ENCODE results near the gene CCDC170.

- TF ChIP-seq CTCF (IDR thresholded peaks at IDR 0.05) (no peak), POLR2A (IDR thresholded peaks at IDR 0.05) (no peak), EP300 (IDR thresholded peaks at IDR 0.05) (no peak)
Observed at GRCh38 chr6:151537556-151537955, 43.7 kb downstream of the CCDC170 start.
